WTC11 (cell line): ENCODE results near the gene ZNF48. TPM values are rescaled to one million over a fixed set of nuclear protein-coding genes. Genes with fewer than 3 reads are reported as not detected.

ENCODE experiments used
- ATAC-seq: fragments of 200-7000 bp; cut with Tn5 transposase; 2 replicates; pipeline ENCODE4 v1.10.0; 2021; ENCODE audit warnings: mild to moderate bottlenecking, moderate library complexity
- CTCF ChIA-PET: fragments of 300-600 bp; sonication (Branson Sonifier 250); formaldehyde crosslinking; loops from one replicate; lab custom pipeline; 2021; ENCODE audit warnings: antibody characterized with exemption; lab: Charles Lee
- POLR2A ChIA-PET: fragments of 350-600 bp; sonication (Branson Sonifier 250); formaldehyde crosslinking; loops from one replicate; lab custom pipeline; 2021; ENCODE audit warnings: antibody characterized with exemption; lab: Charles Lee
- DNase-seq: peaks from one replicate; pipeline ENCODE4 v3.0.0; 2021; ENCODE audit warnings: low spot score
- H3K27ac Mint-ChIP-seq: 2 replicates; pipeline ENCODE4 v1.8.0; 2021; ENCODE audit warnings: mixed read lengths
- H3K27me3 Mint-ChIP-seq: 2 replicates; pipeline ENCODE4 v1.8.0; 2021; ENCODE audit warnings: low read depth, mild to moderate bottlenecking, moderate library complexity, mixed read lengths
- H3K36me3 Mint-ChIP-seq: 2 replicates; pipeline ENCODE4 v1.8.0; 2021; ENCODE audit warnings: mixed read lengths
- H3K4me1 Mint-ChIP-seq: 2 replicates; pipeline ENCODE4 v1.8.0; 2022; ENCODE audit warnings: mixed read lengths
- H3K4me3 Mint-ChIP-seq: 2 replicates; pipeline ENCODE4 v1.8.0; 2021; ENCODE audit warnings: mild to moderate bottlenecking, moderate library complexity, mixed read lengths
- H3K9me3 Mint-ChIP-seq: 2 replicates; pipeline ENCODE4 v1.8.0; 2021; ENCODE audit warnings: mixed read lengths
- ATF1 ChIP-seq: sonication (generic); formaldehyde crosslinking; IDR thresholded peaks from 2 replicates; pipeline ENCODE4 v1.8.1; 2023; ENCODE audit warnings: mild to moderate bottlenecking, moderate library complexity, missing genetic modification reagents
- ATF2 ChIP-seq: sonication (generic); formaldehyde crosslinking; IDR thresholded peaks from 2 replicates; pipeline ENCODE4 v1.8.1; 2022; ENCODE audit warnings: low read depth, missing genetic modification reagents, borderline replicate concordance
- ATF6 ChIP-seq: sonication (generic); formaldehyde crosslinking; IDR thresholded peaks from 2 replicates; pipeline ENCODE4 v1.8.1; 2023; ENCODE audit warnings: mild to moderate bottlenecking, missing genetic modification reagents
- CREB1 ChIP-seq: sonication (generic); formaldehyde crosslinking; IDR thresholded peaks from 2 replicates; pipeline ENCODE4 v1.8.0; 2023; ENCODE audit warnings: mild to moderate bottlenecking, missing genetic modification reagents
- CTCF ChIP-seq: fragments of 200-600 bp; IDR thresholded peaks from 2 replicates; pipeline ENCODE4 v1.8.0; 2022; ENCODE audit warnings: antibody characterized with exemption
- E2F4 ChIP-seq: sonication (generic); formaldehyde crosslinking; IDR thresholded peaks from 2 replicates; pipeline ENCODE4 v1.8.1; 2022; ENCODE audit warnings: low read depth, mild to moderate bottlenecking, moderate library complexity, missing genetic modification reagents, borderline replicate concordance
- EMX1 ChIP-seq: fragments of 250-450 bp; sonication (Bioruptor Pico); IDR thresholded peaks from 2 replicates; pipeline ENCODE4 v1.8.0; 2021; ENCODE audit warnings: mild to moderate bottlenecking
- HMGA2 ChIP-seq: fragments of 250-450 bp; sonication (Bioruptor Pico); IDR thresholded peaks from 2 replicates; pipeline ENCODE4 v1.4.0; 2021; ENCODE audit warnings: mild to moderate bottlenecking, moderate library complexity
- IRF2 ChIP-seq: sonication (generic); formaldehyde crosslinking; IDR thresholded peaks from 2 replicates; pipeline ENCODE4 v1.8.0; 2022; ENCODE audit warnings: low read depth, missing genetic modification reagents, borderline replicate concordance
- NR1H2 ChIP-seq: sonication (generic); formaldehyde crosslinking; IDR thresholded peaks from 2 replicates; pipeline ENCODE4 v1.9.0; 2021; ENCODE audit warnings: mild to moderate bottlenecking, moderate library complexity, missing genetic modification reagents
- PRRX2 ChIP-seq: fragments of 250-450 bp; sonication (Bioruptor Pico); IDR thresholded peaks from 2 replicates; pipeline ENCODE4 v1.8.0; 2021; ENCODE audit warnings: mild to moderate bottlenecking
- RORB ChIP-seq: fragments of 250-450 bp; sonication (Bioruptor Pico); IDR thresholded peaks from 2 replicates; pipeline ENCODE4 v1.9.0; 2021; ENCODE audit warnings: mild to moderate bottlenecking
- SMAD4 ChIP-seq: sonication (generic); formaldehyde crosslinking; IDR thresholded peaks from 2 replicates; pipeline ENCODE4 v1.8.0; 2022; ENCODE audit warnings: mild to moderate bottlenecking, missing genetic modification reagents
- STAT6 ChIP-seq: sonication (generic); formaldehyde crosslinking; conservative IDR thresholded peaks from 2 replicates; pipeline ENCODE4 v1.8.1; 2023; ENCODE audit warnings: mild to moderate bottlenecking, low read depth, missing genetic modification reagents, moderate library complexity
- ZBTB21 ChIP-seq: sonication (generic); formaldehyde crosslinking; IDR thresholded peaks from 2 replicates; pipeline ENCODE4 v1.8.1; 2023; ENCODE audit warnings: mild to moderate bottlenecking, missing genetic modification reagents, borderline replicate concordance
- ZNF121 ChIP-seq: sonication (generic); formaldehyde crosslinking; IDR thresholded peaks from 2 replicates; pipeline ENCODE4 v1.8.0; 2023; ENCODE audit warnings: missing genetic modification reagents
- ZNF416 ChIP-seq: fragments of 250-450 bp; sonication (Bioruptor Pico); IDR thresholded peaks from 2 replicates; pipeline ENCODE4 v1.9.0; 2021; ENCODE audit warnings: mild to moderate bottlenecking, inconsistent platforms
- ZNF423 ChIP-seq: fragments of 250-450 bp; sonication (Bioruptor Pico); IDR thresholded peaks from 2 replicates; pipeline ENCODE4 v2.1.2; 2022; ENCODE audit warnings: mild to moderate bottlenecking, moderate library complexity
- ZNF512 ChIP-seq: sonication (generic); formaldehyde crosslinking; IDR thresholded peaks from 2 replicates; pipeline ENCODE4 v1.8.1; 2022; ENCODE audit warnings: missing genetic modification reagents, borderline replicate concordance
- ZNF532 ChIP-seq: fragments of 250-450 bp; sonication (Bioruptor Pico); IDR thresholded peaks from 2 replicates; pipeline ENCODE4 v1.9.0; 2021; ENCODE audit warnings: mild to moderate bottlenecking, borderline replicate concordance
- total RNA-seq: library from RNA; stranded (reverse); gene quantifications from 3 replicates; pipeline ENCODE4 v1.2.3, GENCODE V29; 2021

The ZNF48 gene
- total RNA-seq, 1 experiment from 2014 or later, result 39.3 TPM

GRCh38 chr16:30346286-30346685, 48.9 kb upstream of the ZNF48 start:
- Mint-ChIP-seq H3K9me3 (no peaks in the 10 kb centered on the region), H3K4me1 (no peaks in the 10 kb centered on the region), H3K4me3 (no peak overlapping the region), H3K27me3 (no peaks in the 10 kb centered on the region), H3K27ac (no peak overlapping the region), H3K36me3 (peaks cover 6% of the 10 kb centered on the region)
- POLR2A ChIA-PET, result no interaction called here
- CTCF ChIA-PET, result interaction anchor here (1.0 to 1.1 kb wide), 2 partner anchors 8 to 83 kb away, joined by 3 read pairs; partner anchors contain the start of genes CD2BP2 and DCTPP1
- ATAC-seq (no peak), DNase-seq (no peak)
- TF ChIP-seq PRRX2 (CRISPR knock-in tag), result no peak
- TF ChIP-seq CREB1 (CRISPR knock-in tag), result no peak
- TF ChIP-seq ZNF532, result no peak
- no peak for TF ChIP-seq ATF2
- TF ChIP-seq STAT6 (CRISPR knock-in tag), result no peak
- no peak for TF ChIP-seq ATF1 (CRISPR knock-in tag)
- no peak for TF ChIP-seq ZNF512 (CRISPR knock-in tag)
- no peak for TF ChIP-seq IRF2
- TF ChIP-seq ZNF423 (CRISPR knock-in tag), result no peak
- no peak for TF ChIP-seq ATF6
- no peak for TF ChIP-seq NR1H2 (CRISPR knock-in tag)
- no peak for TF ChIP-seq EMX1
- TF ChIP-seq SMAD4 (CRISPR knock-in tag), result no peak
- no peak for TF ChIP-seq ZNF416 (CRISPR knock-in tag)
- TF ChIP-seq RORB (CRISPR knock-in tag), result no peak
- TF ChIP-seq CTCF, result no peak
- no peak for TF ChIP-seq E2F4 (CRISPR knock-in tag)
- TF ChIP-seq HMGA2, result no peak
- no peak for TF ChIP-seq ZNF121 (CRISPR knock-in tag)
- no peak for TF ChIP-seq ZBTB21 (CRISPR knock-in tag)
